HG02970 (cell line): Measurements from ENCODE around the gene RHOG.
"Not testable (repeated sequence)": the region's sequence is repeated elsewhere in the genome, so short reads cannot be mapped to it uniquely, and the experiment has no call there.

Experiments
- ATAC-seq: cut with Tn5 transposase; IDR thresholded peaks from one replicate; pipeline ENCODE4 v1.9.1; 2021; ENCODE audit warnings: mild to moderate bottlenecking, moderate library complexity, moderate number of reproducible peaks; ENCODE audit not compliant: unreplicated experiment, low FRiP score

The RHOG gene

GRCh38 chr11:3834664-3835461 lies 5.9 kb downstream of the RHOG start:
- ATAC-seq: no peak

DNA sequence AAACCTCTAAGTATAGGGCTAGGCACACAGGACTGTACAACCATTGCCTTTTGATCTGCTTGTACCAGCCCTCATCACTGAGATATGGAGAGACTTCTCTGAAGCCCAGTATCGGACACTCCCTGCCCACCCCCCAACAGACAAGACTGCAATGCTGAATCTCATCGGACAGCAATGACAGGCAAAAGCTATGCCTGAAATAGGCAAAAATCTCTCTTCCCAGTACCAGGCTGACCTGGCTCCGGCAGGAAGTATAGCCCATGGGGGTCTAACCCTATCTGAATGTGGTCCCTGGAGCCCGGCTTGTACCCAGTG lies 6.5 kb downstream of the RHOG start:
- no peak for ATAC-seq

- no peak for ATAC-seq
These were observed 7.3 kb downstream of the RHOG start for GRCh38 chr11:3833449-3833848.

- ATAC-seq: no peak
These were observed 7.9 kb downstream of the RHOG start for GRCh38 chr11:3832816-3833215.

- no peak for ATAC-seq
These were observed 9.2 kb downstream of the RHOG start for GRCh38 chr11:3831378-3832239.

DNA sequence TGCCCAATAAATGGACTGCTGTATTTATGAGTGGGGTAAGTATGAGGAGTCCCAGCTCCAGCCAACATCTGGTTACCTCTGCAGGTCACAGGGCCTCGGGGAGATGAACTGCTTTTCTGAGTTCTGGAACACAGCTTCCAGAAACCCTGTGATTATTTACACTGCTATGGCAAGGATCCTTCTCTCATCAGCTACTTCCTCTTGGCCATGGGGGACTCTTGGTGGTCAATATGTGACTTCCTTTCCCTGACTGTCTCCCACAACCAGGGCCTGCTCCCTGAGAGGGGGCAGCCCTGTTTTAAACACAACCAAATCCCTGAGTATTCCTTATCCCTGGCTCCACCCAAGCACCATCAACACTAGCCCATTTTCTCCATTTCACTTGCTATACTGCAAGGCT lies 10.0 kb downstream of the RHOG start:
- ATAC-seq: no peak

DNA sequence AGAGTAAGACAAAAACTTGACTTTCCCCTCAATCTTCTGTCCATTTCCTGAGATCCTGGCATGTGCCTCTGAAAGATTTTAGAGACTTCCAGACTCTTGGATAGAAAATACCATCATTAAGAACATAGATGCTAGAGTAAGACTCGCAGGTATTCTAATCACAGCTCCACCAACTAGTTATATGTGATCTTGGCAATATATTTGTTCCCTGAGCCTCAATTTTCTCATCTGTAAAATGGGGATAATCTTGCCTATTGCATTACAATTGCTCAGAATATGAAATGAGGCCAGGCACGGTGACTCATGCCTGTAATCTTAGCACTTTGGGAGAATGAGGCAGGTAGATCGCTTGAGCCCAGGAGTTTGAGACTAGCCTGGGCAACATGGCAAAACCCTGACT lies 10.7 kb downstream of the RHOG start:
- no peak for ATAC-seq

DNA sequence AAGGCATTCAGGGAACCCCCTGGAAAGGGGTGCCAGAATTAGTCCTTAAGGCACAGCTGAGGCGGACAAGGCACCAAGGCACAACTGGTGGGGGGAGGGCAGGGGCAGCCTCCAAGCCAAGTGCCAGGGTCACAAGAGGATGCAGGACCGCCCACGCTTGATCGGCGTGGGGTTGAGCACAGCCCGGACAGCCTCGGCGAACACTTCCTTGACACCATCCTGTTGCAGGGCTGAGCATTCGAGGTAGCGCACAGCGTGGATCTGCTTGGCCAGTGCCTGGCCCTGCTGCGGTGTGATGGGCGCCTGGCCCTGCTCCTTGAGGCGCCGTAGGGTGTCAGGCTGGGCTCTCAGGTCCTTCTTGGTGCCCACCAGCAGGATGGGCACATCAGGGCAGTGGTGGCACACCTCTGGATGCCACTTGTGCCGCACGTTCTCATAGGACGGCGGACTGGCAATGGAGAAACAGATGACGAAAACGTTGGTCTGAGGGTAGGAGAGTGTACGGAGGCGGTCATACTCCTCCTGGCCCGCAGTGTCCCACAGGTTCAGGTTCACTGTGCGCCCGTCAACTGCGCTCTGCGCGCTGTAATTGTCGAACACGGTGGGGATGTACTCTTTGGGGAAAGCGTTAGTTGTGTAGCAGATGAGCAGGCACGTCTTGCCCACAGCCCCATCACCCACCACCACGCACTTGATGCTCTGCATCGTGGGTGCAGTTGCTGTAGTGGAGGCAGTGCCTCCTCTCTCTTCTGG lies 13.1 kb downstream of the RHOG start:
- ATAC-seq: no peak

DNA sequence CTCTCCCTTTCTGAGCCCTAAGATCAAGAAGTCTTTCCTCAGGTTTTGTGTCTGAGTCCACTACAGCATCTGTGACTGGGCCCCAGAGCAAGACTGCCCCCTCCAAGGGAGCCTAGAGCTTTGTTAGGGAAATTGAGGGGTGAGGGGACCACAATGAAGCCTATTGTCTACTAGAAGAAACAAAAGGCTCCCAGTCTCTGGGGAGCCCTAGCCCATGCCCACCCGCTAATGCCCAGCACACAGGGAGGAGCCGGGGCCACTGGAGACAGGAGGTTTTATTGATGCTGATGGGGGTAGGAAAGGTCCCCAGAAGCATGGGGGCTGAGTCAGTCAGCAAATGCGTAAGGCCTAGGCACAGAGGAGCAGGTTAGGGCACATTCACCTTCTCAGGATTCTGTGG lies 14.0 kb downstream of the RHOG start:
- no peak for ATAC-seq

DNA sequence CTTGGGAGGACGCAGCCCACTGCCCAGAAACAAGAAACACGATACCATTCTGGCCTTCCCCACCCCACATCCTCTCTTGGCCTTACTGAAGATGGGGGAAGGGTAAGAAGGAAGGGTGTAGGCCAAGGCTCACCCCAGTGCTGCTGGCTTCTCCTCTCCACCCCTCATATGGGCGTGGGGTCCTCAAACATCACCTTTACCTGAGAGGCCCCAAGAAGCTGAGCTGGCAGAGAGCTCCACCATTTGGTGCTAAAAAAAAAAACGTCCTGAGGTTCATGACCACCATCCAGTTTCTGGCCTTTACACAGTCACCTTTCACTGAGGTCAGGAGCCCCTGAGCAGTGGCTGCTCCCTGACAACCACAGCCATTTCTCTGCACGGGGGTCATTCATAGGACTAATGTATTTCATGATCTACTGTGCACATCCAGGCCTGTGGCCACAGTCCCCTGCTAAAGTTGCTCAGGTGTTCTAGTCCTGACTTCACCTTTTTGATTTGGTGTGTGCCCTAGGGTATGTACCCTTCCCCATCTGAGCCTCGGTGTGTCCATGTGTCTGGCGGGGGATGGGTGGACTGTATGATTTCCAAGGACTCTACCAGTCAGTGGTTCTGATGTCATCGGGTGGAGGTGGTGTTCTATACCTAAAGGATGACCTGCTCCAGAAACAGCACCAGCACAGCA lies 15.1 kb downstream of the RHOG start:
- ATAC-seq: no peak

GRCh38 chr11:3824714-3825472 lies 15.9 kb downstream of the RHOG start:
- no peak for ATAC-seq

DNA sequence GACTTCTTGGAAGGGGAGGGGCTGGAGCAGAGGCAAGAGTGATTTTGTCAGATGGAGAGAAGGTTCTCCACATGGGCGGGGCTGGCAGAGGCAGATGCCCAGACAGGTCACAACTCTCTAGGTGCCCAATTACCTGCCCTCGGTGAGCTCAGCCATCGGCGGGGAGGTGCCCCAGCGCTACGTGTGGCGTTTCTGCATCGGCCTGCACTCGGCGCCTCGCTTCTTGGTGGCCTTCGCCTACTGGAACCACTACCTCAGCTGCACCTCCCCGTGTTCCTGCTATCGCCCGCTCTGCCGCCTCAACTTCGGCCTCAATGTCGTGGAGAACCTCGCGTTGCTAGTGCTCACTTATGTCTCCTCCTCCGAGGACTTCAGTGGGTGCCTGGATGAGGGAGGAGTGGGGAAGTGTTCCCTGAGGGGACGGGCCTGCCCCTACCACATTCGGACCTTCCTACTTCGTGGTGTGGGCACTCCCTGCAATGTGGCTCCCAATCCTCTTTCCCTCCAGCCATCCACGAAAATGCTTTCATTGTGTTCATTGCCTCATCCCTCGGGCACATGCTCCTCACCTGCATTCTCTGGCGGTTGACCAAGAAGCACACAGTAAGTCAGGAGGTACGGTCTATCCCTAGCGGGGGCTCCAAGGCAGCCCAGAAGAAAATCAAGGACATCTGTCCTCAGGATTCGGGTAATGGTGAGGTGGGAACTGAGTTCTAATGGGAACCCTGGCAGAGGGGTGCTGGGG lies 16.8 kb downstream of the RHOG start:
- no peak for ATAC-seq

GRCh38 chr11:3823303-3823702 lies 17.5 kb downstream of the RHOG start:
- ATAC-seq: no peak

DNA sequence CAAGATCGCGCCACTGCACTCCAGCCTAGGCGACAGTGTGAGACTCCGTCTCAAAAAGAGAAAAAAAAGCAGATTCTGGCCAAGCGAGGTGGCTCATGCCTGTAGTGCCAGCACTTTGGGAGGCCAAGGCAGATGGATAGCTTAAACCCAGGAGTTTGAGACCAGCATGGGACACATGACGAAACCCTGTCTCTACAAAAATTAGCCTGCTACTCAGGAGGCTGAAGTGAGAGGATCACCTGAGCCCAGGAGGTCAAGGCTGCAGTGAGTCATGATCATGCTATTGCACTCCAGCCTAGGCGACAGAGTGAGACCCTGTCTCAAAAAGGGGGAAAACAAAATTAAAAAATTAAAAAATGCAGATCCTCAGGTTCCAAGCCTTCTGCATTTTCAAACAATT lies 18.4 kb downstream of the RHOG start:
- no peak for ATAC-seq

DNA sequence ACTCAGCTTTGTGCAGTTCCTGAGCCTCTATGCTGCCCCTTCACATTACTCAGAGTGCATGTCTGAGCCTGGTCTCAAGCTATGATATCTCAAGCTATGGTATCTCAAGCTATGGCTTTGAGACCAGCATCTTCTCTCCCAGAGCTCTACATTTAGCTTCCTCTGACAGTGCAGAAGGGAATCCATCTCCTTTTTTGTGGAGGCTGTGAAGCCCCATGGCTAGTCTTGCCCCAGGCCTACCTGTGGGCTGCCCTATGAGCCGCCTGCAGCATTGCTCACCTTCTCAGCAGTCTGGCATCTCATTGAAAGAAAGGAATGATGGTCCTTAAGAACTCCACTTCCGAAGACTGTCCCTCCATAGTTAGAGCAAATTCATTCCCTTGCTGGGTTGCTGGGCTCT lies 19.8 kb downstream of the RHOG start:
- ATAC-seq: no peak

- no peak for ATAC-seq
These were observed 23.5 kb downstream of the RHOG start for GRCh38 chr11:3817181-3817800.

GRCh38 chr11:3816673-3817072 lies 24.1 kb downstream of the RHOG start:
- ATAC-seq: no peak

- no peak for ATAC-seq
These were observed 24.9 kb downstream of the RHOG start for GRCh38 chr11:3815845-3816244.

GRCh38 chr11:3814832-3815231 lies 25.9 kb downstream of the RHOG start:
- not testable (repeated sequence) for ATAC-seq
